MCF 10A (cell line): ENCODE measurements around the gene DIPK1A. TPM values are rescaled to one million over a fixed set of nuclear protein-coding genes. Genes with fewer than 3 reads are reported as not detected.

Source experiments
- Bru-seq: library from RNA; stranded (reverse); fragments of 400-500 nt; gene quantifications from one replicate; lab custom pipeline; 2021; lab: Mats Ljungman, UMichigan
- BruChase-seq, 2 experiments: library from RNA; stranded (reverse); fragments of 400-500 nt; gene quantifications; one replicate each; lab custom pipeline; 2021; lab: Mats Ljungman, UMichigan
- BruUV-seq: library from RNA; stranded (reverse); fragments of 400-500 nt; replicated peaks from 2 replicates; lab custom pipeline; 2021; lab: Mats Ljungman, UMichigan
- CTCF ChIA-PET: fragments of 300-600 bp; sonication (Branson Sonifier 250); formaldehyde crosslinking; extraction: SDS; loops from one replicate; lab custom pipeline; 2021; ENCODE audit warnings: antibody characterized with exemption, inconsistent platforms; lab: Yijun Ruan, JAX
- POLR2A ChIA-PET: fragments of 300-600, 350-650 bp; sonication (Branson Sonifier 250); formaldehyde crosslinking; extraction: SDS; loops from one replicate; lab custom pipeline; 2020; ENCODE audit warnings: antibody characterized with exemption, inconsistent platforms; lab: Yijun Ruan, JAX
- DNase-seq: peaks from one replicate; pipeline ENCODE4 v3.0.0-alpha.2; 2018; ENCODE audit not compliant: unreplicated experiment
- H3K27ac Mint-ChIP-seq: one replicate; pipeline ENCODE4 v1.8.0; 2022; ENCODE audit warnings: mild to moderate bottlenecking, low read depth, mixed read lengths; ENCODE audit not compliant: unreplicated experiment
- H3K27me3 Mint-ChIP-seq: one replicate; pipeline ENCODE4 v1.8.0; 2022; ENCODE audit warnings: mixed read lengths; ENCODE audit not compliant: insufficient read depth, unreplicated experiment
- H3K36me3 Mint-ChIP-seq: one replicate; pipeline ENCODE4 v1.8.0; 2022; ENCODE audit warnings: mild to moderate bottlenecking, moderate library complexity, mixed read lengths; ENCODE audit not compliant: insufficient read depth, unreplicated experiment
- H3K4me1 Mint-ChIP-seq: one replicate; pipeline ENCODE4 v1.8.0; 2022; ENCODE audit warnings: mixed read lengths; ENCODE audit not compliant: insufficient read depth, unreplicated experiment
- H3K4me3 Mint-ChIP-seq: one replicate; pipeline ENCODE4 v1.8.0; 2022; ENCODE audit warnings: mild to moderate bottlenecking, moderate library complexity, mixed read lengths; ENCODE audit not compliant: unreplicated experiment
- H3K9me3 Mint-ChIP-seq: one replicate; pipeline ENCODE4 v1.8.0; 2022; ENCODE audit warnings: mixed read lengths; ENCODE audit not compliant: unreplicated experiment
- CTCF ChIP-seq: fragments of 200-600 bp; IDR thresholded peaks from one replicate; pipeline ENCODE4 v1.8.0; 2022; ENCODE audit warnings: antibody characterized with exemption, mild to moderate bottlenecking; ENCODE audit not compliant: unreplicated experiment
- intact Hi-C: fragments of 100-400 bp; cut with micrococcal nuclease; formaldehyde crosslinking; loops from 2 replicates; pipeline ENCODE4 v1.14.1; 2022
- long read RNA-seq: library from polyadenylated mRNA; stranded (forward); transcript quantifications from one replicate; pipeline ENCODE4 v2.0.0, GENCODE V29; 2022
- total RNA-seq: library from RNA; stranded (reverse); gene quantifications from 2 replicates; pipeline ENCODE4 v1.2.3, GENCODE V29; 2022

Gene DIPK1A
- total RNA-seq (3.8 and 4.9 TPM in 2 replicates), Bru-seq, nascent RNA (percentile 49 among the genes with signal in this experiment), BruChase-seq, experiment 1, labeled RNA remaining after a 6-hour chase (percentile 40 among the genes with signal in this experiment), BruChase-seq, experiment 2, labeled RNA remaining after a 2-hour chase (percentile 42 among the genes with signal in this experiment)
- long read RNA-seq, transcript FAM69A-201 (5 exons, 2,574 nt), result major isoform, 14 of 27 reads
- long read RNA-seq, partial matches to known transcripts, result 1 of 27 reads
- long read RNA-seq, other reads (novel, unspliced or antisense), result 12 of 27 reads

GRCh38 chr1:92961131-92961895 lies at the start of gene DIPK1A:
DIPK1A (minus strand) TSS chr1:92961462; CDS start chr1:92961429, 33 bp downstream.
- Mint-ChIP-seq H3K36me3 (no peaks in the 10 kb centered on the region), H3K27me3 (no peaks in the 10 kb centered on the region), H3K4me3 (peak within 1 kb of the TSS; percentile 85), H3K4me1 (peaks cover 4% of the 10 kb centered on the region), H3K27ac (peak within 1 kb of the TSS; percentile 78), H3K9me3 (no peaks in the 10 kb centered on the region)
- CTCF ChIA-PET, result interaction anchor here (0.6 to 12.5 kb wide), 21 partner anchors 10 to 105 kb away, joined by 3 to 175 read pairs (median 3); no protein-coding TSS in a partner anchor
- POLR2A ChIA-PET, result interaction anchor here (0.6 to 4.6 kb wide), 31 partner anchors 8 to 918 kb away, joined by 3 to 31 read pairs (median 5); partner anchors contain the start of genes DNTTIP2, EVI5, MTF2 and RPL5
- no TSS peak for BruUV-seq
- no peak for TF ChIP-seq CTCF
- intact Hi-C loops, result no loop called here
- DNase-seq, result peak; percentile 70

- H3K36me3 Mint-ChIP-seq, result no peaks in the 10 kb centered on the region
- CTCF ChIA-PET, result interaction anchor here (0.7 to 2.5 kb wide), 5 partner anchors 11 to 259 kb away, joined by 3 to 17 read pairs (median 3); no protein-coding TSS in a partner anchor
- intact Hi-C loops, result no loop called here
- H3K4me3 Mint-ChIP-seq, result no peak overlapping the region
- TF ChIP-seq CTCF, result no peak
- H3K27ac Mint-ChIP-seq, result no peak overlapping the region
- no peaks in the 10 kb centered on the region for H3K9me3 Mint-ChIP-seq
- DNase-seq, result no peak
- no TSS peak for BruUV-seq
- POLR2A ChIA-PET, result interaction anchor here (0.6 to 1.2 kb wide), 2 partner anchors 32 to 71 kb away, joined by 3 read pairs; partner anchors contain the start of gene MTF2
- H3K27me3 Mint-ChIP-seq, result peaks cover 32% of the 10 kb centered on the region
- H3K4me1 Mint-ChIP-seq, result no peaks in the 10 kb centered on the region
Observed at GRCh38 chr1:93007941-93008577, 46.8 kb upstream of the DIPK1A start.

GRCh38 chr1:93005252-93005598 lies 44.0 kb upstream of the DIPK1A start:
- no peaks in the 10 kb centered on the region for H3K9me3 Mint-ChIP-seq
- peaks cover 46% of the 10 kb centered on the region for H3K27me3 Mint-ChIP-seq
- TF ChIP-seq CTCF, result no peak
- intact Hi-C loops, result no loop called here
- H3K27ac Mint-ChIP-seq, result no peak overlapping the region
- no peaks in the 10 kb centered on the region for H3K4me1 Mint-ChIP-seq
- ChIA-PET POLR2A (interaction anchor here (0.6 kb wide), 1 partner anchor 141 kb away, joined by 3 read pairs; no protein-coding TSS in a partner anchor), CTCF (interaction anchor here (0.9 to 3.5 kb wide), 2 partner anchors 11 to 45 kb away, joined by 3 to 33 read pairs; no protein-coding TSS in a partner anchor)
- H3K36me3 Mint-ChIP-seq, result no peaks in the 10 kb centered on the region
- no peak overlapping the region for H3K4me3 Mint-ChIP-seq
- no TSS peak for BruUV-seq
- DNase-seq, result no peak
